CD4-positive, alpha-beta T cell treated with Interleukin-15 for 4 hours (primary cell): Measurements from ENCODE around the gene TAF1A.

Source experiments
- DNase-seq: peaks from one replicate; pipeline ENCODE4 v3.0.0-alpha.2; 2020; ENCODE audit warnings: low spot score

Gene TAF1A

GRCh38 chr1:222596696-222597095 lies 7.0 kb upstream of the TAF1A start:
- DNase-seq, result no peak

- no peak for DNase-seq
Observed at GRCh38 chr1:222594789-222595188, 5.1 kb upstream of the TAF1A start.

GRCh38 chr1:222592171-222592570 lies 2.4 kb upstream of the TAF1A start:
- no peak for DNase-seq

- no peak for DNase-seq
Observed at GRCh38 chr1:222588135-222588534, 1.6 kb downstream of the TAF1A start.

GRCh38 chr1:222586842-222587241 lies 2.9 kb downstream of the TAF1A start:
- no peak for DNase-seq

GRCh38 chr1:222583079-222583478 lies 6.7 kb downstream of the TAF1A start:
- DNase-seq, result no peak

- no peak for DNase-seq
Observed at GRCh38 chr1:222582099-222582774, 7.5 kb downstream of the TAF1A start.

- DNase-seq, result no peak
Observed at GRCh38 chr1:222579316-222579715, 10.4 kb downstream of the TAF1A start.

GRCh38 chr1:222570837-222571236 lies 18.9 kb downstream of the TAF1A start:
- no peak for DNase-seq

GRCh38 chr1:222561656-222562055 lies 28.1 kb downstream of the TAF1A start:
- no peak for DNase-seq

- DNase-seq, result no peak
Observed at GRCh38 chr1:222557574-222557973, 32.2 kb downstream of the TAF1A start.

- DNase-seq, result no peak
Observed at GRCh38 chr1:222557148-222557547, 32.6 kb downstream of the TAF1A start.

- no peak for DNase-seq
Observed at GRCh38 chr1:222555992-222556615, 33.6 kb downstream of the TAF1A start.

GRCh38 chr1:222554177-222554576 lies 35.6 kb downstream of the TAF1A start:
- no peak for DNase-seq

GRCh38 chr1:222552882-222553281 lies 36.9 kb downstream of the TAF1A start:
- DNase-seq, result no peak

- no peak for DNase-seq
Observed at GRCh38 chr1:222547944-222548671, 41.6 kb downstream of the TAF1A start, which contains the start of gene HHIPL2. TSS of gene HHIPL2 (minus strand) at chr1:222548104. CDS start at chr1:222548044, 60 bp downstream.

- DNase-seq, result no peak
Observed at GRCh38 chr1:222547260-222547614, 42.5 kb downstream of the TAF1A start.

- DNase-seq, result no peak
Observed at GRCh38 chr1:222546548-222547259, 43.0 kb downstream of the TAF1A start.

- DNase-seq, result no peak
Observed at GRCh38 chr1:222546091-222546490, 43.6 kb downstream of the TAF1A start.

GRCh38 chr1:222543817-222544216 lies 45.9 kb downstream of the TAF1A start:
- no peak for DNase-seq

GRCh38 chr1:222540598-222540995 lies 49.1 kb downstream of the TAF1A start:
- DNase-seq, result no peak

GRCh38 chr1:222539951-222540597 lies 49.7 kb downstream of the TAF1A start:
- DNase-seq, result no peak
